Ovary (tissue), 9 donors: ENCODE data around the gene JARID2. TPM values are rescaled to one million over a fixed set of nuclear protein-coding genes. Genes with fewer than 3 reads are reported as not detected.
A peak's percentile ranks its signal among the peaks of the same experiment; 100 is the strongest.

ENCODE experiments used
- DNase-seq, 5 donors: peaks; one replicate each; pipeline ENCODE4 v3.0.0-alpha.2; 2019 to 2020
- H3K27ac ChIP-seq, 2 donors: fragments of 200-600 bp; one replicate each; pipeline versions ENCODE4 v1.5.1 to v1.8.0; 2019 to 2022
- H3K27me3 ChIP-seq: fragments of 200-600 bp; one replicate; pipeline ENCODE4 v1.8.0; 2022
- H3K36me3 ChIP-seq: fragments of 200-600 bp; sonication (generic); one replicate; pipeline ENCODE4 v1.5.1; 2019
- H3K4me1 ChIP-seq: one replicate; pipeline ENCODE4 v1.8.1; 2013; ENCODE audit warnings: mild to moderate bottlenecking, moderate library complexity; ENCODE audit not compliant: insufficient read depth
- H3K4me3 ChIP-seq: fragments of 200-600 bp; sonication (generic); one replicate; pipeline ENCODE4 v1.5.1; 2017
- H3K9me3 ChIP-seq, 2 donors: fragments of 200-600 bp in 1 of 2; sonication (generic) in 1 of 2; one replicate each; pipeline versions ENCODE4 v1.5.1 to v1.8.1; 2013 to 2019; ENCODE audit warnings: mild to moderate bottlenecking in 1 of 2, moderate library complexity in 1 of 2
- EP300 ChIP-seq: sonication (generic); formaldehyde crosslinking; IDR thresholded peaks from one replicate; pipeline ENCODE4 v1.6.1; 2017; ENCODE audit warnings: antibody characterized with exemption
- POLR2A ChIP-seq: fragments of 450-650 bp; IDR thresholded peaks from one replicate; pipeline ENCODE4 v1.6.1; 2017; ENCODE audit warnings: antibody characterized with exemption, mild to moderate bottlenecking, moderate library complexity
- WGBS, 3 donors: extraction: QIAGEN DNeasy Blood & Tissue Kit in 1 of 3; methylation state at CpG; one replicate each; pipeline versions ENCODE4 v1.1.5 to v1.1.7; 2013 to 2017; 5-methylcytosine and 5-hydroxymethylcytosine counted together
- intact Hi-C, 4 donors: fragments of 100-400 bp; cut with DNase I; formaldehyde crosslinking; loops; one replicate each; pipeline versions ENCODE4 v1.11.0 to v1.15.1; 2022 to 2023
- polyA plus RNA-seq, 2 donors: library from polyadenylated mRNA; stranded (reverse); fragments of 200-250 nt in 1 of 2; fragments of 350-450 nt in 1 of 2; fragmentation: Illumina TruSeq in 1 of 2; extraction: RNeasy Lipid Tissue Mini Kit (QIAGEN cat#74804) in 1 of 2; gene quantifications; one replicate each; pipeline ENCODE4 v1.2.3, GENCODE V29; 2013 to 2014
- total RNA-seq, 7 donors: library from RNA; depleted of rRNA in 2 of 7; stranded (reverse); fragments of >200 nt in 2 of 7; fragmentation: NEBNext Ultra II Directional in 3 of 7; extraction: Animal tissue kit (Norgen Biotek cat#: 25700) in 3 of 7; gene quantifications; one replicate each; pipeline versions ENCODE4 v1.1.0 to v1.2.4, GENCODE V29; 2016 to 2023
- TF ChIP-seq, protein P1 (sequence below), 3 donors: fragments of 450-650 bp in 2 of 3; fragments of 200-600 bp in 1 of 3; IDR thresholded peaks; one replicate each; pipeline versions ENCODE4 v1.5.1 to v1.8.0; 2016 to 2022; ENCODE audit warnings: antibody characterized with exemption in 3 of 3, mild to moderate bottlenecking in 1 of 3
- donor health status: DM: no; HTN: no; CAD: no; lungs with moderate emphysema.
- donor health status: DM: no; HTN: no; CAD: no.
- donor health status: Bipolar disorder and iron deficiency.
- donor health status: DM: yes; HTN: yes; CAD: no.
- donor health status: DM: no; HTN: no; CAD: no.
- donor health status: DM: yes; HTN: yes; CAD: no.

Gene JARID2
- total and polyA plus RNA-seq, 9 donors, result 4.5 to 17.4 (median 8.7) TPM

DNA sequence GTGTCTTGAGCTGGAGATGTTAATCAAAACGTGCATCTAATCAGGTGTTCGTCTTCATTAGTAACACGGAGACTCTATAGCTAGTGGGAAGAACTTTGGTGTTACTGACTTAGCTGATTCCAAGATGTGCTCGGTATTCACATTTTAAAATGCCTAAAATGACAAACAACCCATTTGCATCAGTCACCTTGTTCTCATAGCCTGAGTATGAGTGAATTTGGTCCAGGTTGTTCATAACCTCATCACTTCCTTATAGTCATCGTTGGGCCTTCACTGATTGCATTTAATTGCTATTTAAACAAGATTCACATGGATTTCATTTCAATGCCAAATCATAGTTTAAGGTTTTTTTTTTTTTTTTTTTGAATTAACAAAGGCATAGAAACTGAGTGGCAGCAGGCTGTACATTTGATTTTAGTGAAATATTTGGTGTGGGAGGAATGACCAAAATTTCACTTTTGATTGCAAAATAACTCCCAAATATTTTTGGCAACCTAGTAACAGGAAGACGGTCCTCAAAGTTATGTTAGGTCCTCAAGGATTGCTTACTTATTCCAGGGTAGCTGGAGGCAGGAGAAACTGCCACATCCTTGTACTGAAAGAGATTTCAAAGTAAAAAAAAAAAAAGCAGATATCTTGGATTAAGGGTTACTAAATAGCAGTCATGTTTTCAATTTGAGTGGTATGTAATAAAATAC lies 104.7 kb downstream of the JARID2 start:
- DNase-seq, result no peak
- intact Hi-C loops, result no loop called here
- Histone ChIP-seq H3K27ac (no peak overlapping the region), H3K27me3 (no peaks in the 10 kb centered on the region), H3K4me3 (no peak overlapping the region), H3K36me3 (no peaks in the 10 kb centered on the region), H3K9me3 (no peaks in the 10 kb centered on the region), H3K4me1 (no peaks in the 10 kb centered on the region)
- TF ChIP-seq POLR2A (no peak), EP300 (no peak)
- TF ChIP-seq, protein P1, sequence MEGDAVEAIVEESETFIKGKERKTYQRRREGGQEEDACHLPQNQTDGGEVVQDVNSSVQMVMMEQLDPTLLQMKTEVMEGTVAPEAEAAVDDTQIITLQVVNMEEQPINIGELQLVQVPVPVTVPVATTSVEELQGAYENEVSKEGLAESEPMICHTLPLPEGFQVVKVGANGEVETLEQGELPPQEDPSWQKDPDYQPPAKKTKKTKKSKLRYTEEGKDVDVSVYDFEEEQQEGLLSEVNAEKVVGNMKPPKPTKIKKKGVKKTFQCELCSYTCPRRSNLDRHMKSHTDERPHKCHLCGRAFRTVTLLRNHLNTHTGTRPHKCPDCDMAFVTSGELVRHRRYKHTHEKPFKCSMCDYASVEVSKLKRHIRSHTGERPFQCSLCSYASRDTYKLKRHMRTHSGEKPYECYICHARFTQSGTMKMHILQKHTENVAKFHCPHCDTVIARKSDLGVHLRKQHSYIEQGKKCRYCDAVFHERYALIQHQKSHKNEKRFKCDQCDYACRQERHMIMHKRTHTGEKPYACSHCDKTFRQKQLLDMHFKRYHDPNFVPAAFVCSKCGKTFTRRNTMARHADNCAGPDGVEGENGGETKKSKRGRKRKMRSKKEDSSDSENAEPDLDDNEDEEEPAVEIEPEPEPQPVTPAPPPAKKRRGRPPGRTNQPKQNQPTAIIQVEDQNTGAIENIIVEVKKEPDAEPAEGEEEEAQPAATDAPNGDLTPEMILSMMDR (IDR thresholded peaks at IDR 0.05), result no peak
- WGBS, 3 donors, result 66 to 73% (median 70%) methylated on average over 6 of the region's 6 CpGs

- WGBS, 3 donors, result 58 to 69% (median 61%) methylated on average over 3 of the region's 3 CpGs
- Histone ChIP-seq H3K27me3 (no peaks in the 10 kb centered on the region), H3K4me3 (no peak overlapping the region), H3K4me1 (peaks cover 1% of the 10 kb centered on the region), H3K27ac (no peak overlapping the region), H3K36me3 (no peaks in the 10 kb centered on the region), H3K9me3 (no peaks in the 10 kb centered on the region)
- peak in 3 of 5 donors; percentile 16 to 59 (median 37) for DNase-seq
- intact Hi-C loops, result no loop called here
- no peak for TF ChIP-seq EP300
- TF ChIP-seq POLR2A, result no peak
- TF ChIP-seq, protein P1 (IDR thresholded peaks at IDR 0.05), result no peak
Measured at GRCh38 chr6:15351631-15352030, 105.8 kb downstream of the JARID2 start.

DNA sequence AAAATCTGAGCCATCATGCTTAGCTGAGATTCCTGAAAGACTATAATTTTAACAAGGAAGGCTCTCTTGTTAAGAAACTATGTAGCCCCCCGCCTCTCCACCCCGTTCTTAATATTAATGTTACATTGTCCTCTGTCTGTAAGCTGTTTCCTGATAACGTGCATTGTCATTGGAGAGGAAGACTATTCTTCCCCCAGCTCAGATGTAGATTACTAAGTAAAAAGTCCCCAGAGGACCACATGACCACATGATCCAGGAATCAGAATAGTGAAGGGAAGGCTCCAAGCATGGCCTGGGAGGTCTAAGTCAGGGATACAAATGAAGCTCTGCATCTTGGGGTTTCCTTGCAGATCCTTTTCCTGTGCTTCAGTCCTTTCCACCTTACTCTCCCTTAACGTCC lies 106.4 kb downstream of the JARID2 start:
- WGBS, 3 donors, result 87 to 90% (median 88%) methylated on average over 4 of the region's 4 CpGs
- H3K36me3 ChIP-seq, result no peaks in the 10 kb centered on the region
- no peak overlapping the region for H3K27ac ChIP-seq
- no peaks in the 10 kb centered on the region for H3K9me3 ChIP-seq
- H3K27me3 ChIP-seq, result no peaks in the 10 kb centered on the region
- H3K4me1 ChIP-seq, result peaks cover 5% of the 10 kb centered on the region
- TF ChIP-seq POLR2A (no peak), EP300 (no peak)
- TF ChIP-seq, protein P1 (IDR thresholded peaks at IDR 0.05), result no peak
- H3K4me3 ChIP-seq, result no peak overlapping the region
- DNase-seq, result no peak
- intact Hi-C loops, result no loop called here

DNA sequence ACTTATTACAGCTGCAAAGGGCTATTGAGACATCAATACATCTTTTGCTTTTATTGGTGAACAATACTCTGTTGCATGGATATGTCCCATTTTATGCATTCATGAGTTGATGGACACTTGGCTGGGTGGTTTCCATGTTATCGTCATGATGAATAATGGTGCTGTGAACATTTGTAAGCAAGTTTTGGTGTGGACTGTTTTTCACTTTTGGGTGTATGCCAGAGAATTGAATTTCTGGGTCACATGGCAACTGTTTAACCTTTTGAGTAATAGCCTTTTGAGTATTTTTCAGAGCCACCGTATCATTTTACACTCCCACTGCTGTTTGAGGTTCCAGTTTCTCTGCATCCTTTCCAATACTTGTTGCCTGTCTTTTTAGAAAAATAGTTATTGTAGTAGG lies 107.0 kb downstream of the JARID2 start:
- H3K4me1 ChIP-seq, result peaks cover 5% of the 10 kb centered on the region
- H3K27ac ChIP-seq, result no peak overlapping the region
- 66 to 76% (median 74%) methylated on average over 2 of the region's 2 CpGs for WGBS, 3 donors
- H3K4me3 ChIP-seq, result no peak overlapping the region
- H3K9me3 ChIP-seq, result no peaks in the 10 kb centered on the region
- intact Hi-C loops, result no loop called here
- DNase-seq, result no peak
- no peaks in the 10 kb centered on the region for H3K27me3 ChIP-seq
- H3K36me3 ChIP-seq, result no peaks in the 10 kb centered on the region
- TF ChIP-seq, protein P1 (IDR thresholded peaks at IDR 0.05), result no peak
- no peak for TF ChIP-seq POLR2A
- TF ChIP-seq EP300, result no peak
